ENCODE results near the gene EHMT1.
"Not testable (repeated sequence)": the region's sequence is repeated elsewhere in the genome, so short reads cannot be mapped to it uniquely, and the experiment has no call there.

Gene EHMT1

DNA sequence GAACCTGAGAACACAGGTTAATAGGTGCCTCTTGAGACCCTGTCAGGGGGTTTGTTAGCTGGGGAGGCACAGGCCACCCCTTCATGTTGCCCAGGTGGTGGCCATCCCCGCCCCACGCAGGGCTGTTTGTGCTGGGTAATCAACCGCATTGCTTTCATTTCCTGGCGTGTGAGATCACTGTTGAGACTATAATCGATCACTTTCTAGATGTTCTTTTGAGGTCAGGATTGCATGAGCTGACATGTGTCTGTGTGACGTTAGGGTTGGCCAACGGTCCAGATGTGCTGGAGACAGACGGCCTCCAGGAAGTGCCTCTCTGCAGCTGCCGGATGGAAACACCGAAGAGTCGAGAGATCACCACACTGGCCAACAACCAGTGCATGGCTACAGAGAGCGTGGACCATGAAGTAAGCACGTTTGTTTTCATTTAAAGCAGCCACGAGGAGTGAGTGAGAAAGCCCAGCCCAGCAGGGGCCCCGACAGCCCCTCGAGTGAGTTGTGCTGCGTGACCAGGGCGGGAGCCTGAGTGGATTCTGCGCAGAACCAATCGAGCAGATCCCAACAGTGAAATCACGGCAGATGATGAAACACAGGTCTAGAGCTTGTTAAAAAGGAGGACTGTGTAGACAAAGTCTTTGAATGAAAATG, 143.7 kb downstream of the EHMT1 start:
- DNase-seq: peak; percentile 66

DNA sequence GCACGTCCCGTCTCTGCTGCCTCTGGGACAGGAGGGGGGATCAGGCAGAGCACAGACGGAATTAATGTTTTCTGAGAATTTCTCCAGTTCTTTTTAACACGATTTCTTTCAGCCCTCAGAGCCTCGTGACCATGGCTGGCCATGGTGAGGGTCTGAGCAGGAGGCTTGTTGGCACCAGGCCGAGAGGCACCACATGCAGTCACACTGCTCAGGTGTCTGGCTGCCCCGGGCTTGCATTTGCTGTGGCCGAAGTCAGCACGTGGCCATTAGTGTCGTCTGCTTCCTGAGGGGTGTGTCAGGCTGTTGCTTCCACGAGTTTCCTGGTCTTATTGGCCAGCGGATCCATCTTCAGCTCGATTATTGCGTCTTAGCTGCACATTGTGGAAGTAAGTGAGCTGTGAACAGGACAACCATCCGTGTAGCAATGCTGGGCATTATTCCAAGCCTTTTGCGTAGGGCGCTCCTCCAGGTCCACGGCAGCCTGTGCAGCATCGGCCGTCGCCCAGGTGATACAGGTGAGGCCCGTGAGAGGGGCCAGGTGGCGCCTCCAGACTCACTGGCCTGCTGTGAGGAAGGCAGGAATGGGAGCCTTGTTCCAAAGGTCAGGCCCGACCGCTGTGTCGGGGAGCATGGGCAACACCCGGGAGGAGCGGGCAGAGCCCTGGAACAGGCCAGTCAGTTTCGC, 144.6 kb downstream of the EHMT1 start:
- DNase-seq: no peak

DNA sequence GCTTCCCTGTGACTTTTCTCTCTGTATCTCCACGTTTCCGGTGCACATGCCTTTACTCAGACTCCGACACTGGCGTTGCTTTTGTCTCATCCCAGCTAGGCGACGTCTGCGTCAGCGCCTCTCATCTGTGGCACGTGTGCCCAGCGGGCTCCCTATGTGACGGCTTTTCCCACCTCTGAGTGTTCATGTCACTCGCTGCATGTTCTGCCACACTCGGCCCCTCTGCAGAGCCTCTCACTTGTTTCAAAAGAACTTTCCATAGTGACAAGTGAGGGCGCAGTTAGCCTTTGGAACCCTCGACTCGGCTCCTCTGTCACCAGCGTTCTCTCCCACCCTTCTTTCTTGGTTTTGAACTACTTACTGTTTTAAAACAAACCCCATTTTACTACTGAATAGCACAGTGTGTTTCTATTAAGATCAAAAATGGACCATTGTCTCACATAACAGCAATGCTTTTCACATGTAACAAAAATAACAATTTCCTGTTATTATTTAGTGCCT, 145.4 kb downstream of the EHMT1 start:
- no peak for DNase-seq

DNA sequence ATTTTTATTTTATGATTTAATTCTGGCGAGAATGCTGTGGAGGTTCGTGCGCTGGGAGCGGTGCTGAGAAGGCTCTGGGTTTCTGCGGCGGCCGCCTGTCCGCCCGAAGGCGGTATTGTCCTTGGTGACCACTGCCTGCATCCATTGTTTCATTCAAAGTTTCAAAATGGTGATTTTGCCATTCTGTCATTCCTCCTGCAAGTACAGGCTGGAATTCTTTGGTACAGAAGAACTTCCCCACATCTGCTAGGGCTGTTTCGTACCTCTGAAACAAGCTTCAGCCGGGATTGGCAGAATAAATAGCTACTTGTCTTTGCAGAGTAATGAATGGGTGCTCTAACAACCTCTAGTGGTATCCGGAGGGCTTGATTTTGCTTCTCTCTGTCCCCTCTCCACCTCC, 146.2 kb downstream of the EHMT1 start:
- DNase-seq: no peak

DNA sequence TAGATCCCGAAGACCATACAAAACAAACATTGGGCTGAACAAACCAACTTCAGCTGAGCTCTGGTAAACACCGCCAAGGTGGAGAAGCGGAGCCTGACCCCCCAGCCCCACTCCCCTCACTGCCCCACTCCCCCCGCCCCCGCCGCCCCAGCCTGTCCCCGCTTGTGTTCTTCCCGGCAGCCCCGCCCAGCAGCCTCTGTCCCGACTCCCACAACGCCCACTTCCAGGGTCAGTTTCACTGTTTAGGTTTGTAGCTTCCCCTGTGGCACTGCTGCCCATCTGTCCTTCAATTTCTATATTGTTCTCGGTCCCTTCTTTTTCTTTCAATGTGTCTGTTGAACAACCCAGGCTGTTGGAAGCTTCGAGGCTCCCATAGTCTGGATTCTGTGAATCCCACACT, 146.7 kb downstream of the EHMT1 start:
- no peak for DNase-seq

DNA sequence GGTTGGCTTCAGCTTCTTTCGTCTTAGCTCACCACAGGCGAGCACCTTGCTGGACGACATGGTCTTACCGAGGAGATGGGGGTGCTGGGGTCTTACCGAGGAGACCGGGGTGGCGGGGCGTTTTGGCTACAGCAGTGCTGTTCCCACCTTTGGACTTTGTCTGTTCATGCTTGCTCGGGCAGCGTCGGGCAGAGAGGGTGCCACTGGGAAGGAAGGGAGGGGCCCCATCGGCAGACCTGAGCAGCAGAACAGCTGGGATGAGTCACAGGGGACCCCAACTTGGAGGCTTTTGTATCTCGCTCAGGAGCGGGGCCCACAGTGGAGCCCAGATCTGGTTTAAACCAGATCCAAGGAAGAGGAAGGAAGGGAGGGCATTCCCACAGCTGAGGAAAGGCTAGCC, 152.8 kb downstream of the EHMT1 start:
- DNase-seq: no peak

DNA sequence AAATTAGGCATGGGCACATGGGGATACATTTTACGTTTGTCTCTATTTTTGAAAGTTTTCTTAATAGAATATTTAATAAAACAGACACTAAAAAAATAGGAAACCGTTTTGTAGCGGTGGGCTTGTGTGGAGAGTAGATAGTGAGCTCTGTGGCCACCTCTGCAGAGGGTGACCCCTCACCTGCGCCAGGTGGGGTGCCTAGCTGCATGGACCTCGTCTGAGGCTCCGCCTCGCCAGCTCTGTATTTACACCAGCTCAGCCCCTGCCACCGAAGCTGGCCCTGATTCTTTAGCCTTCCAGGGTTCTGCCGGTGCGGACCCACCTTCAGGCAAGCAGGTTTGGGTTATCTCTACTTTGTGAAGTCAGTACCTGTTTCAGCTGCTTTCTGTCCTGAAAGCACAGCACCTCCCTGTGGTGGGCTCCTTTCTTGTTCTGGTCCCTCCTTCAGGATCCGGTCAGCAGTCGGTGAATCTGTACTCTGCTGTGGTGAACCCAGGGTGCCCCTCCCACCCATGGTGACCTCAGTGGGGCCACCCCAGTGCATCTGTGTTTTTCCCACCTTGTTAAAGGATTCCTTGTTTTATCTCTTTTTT, 153.6 kb downstream of the EHMT1 start:
- no peak for DNase-seq

DNA sequence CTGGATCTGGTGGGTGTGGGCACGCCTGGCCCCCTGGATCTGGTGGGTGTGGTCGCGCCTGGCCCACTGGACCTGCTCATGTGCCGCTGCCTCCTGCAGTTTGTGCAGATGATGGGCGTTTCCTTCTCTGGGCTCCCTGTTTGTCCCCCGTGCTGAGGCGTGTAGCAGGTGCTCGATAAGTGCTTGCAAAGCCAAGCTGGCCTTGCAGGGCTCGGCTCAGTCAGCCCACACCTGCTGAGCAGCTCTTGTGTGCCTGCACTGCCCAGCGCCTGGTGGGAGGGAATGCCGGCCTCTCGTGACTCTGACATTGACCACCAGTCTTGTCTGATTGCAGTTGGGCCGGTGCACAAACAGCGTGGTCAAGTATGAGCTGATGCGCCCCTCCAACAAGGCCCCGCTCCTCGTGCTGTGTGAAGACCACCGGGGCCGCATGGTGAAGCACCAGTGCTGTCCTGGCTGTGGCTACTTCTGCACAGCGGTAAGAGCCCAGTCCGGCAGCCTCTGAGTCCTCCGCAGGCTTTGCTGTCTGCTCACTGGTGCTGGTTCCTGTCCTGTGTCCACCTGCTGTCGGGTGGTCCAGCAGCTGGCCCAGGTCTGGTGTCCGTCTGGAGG, 156.1 kb downstream of the EHMT1 start:
- DNase-seq: no peak

DNA sequence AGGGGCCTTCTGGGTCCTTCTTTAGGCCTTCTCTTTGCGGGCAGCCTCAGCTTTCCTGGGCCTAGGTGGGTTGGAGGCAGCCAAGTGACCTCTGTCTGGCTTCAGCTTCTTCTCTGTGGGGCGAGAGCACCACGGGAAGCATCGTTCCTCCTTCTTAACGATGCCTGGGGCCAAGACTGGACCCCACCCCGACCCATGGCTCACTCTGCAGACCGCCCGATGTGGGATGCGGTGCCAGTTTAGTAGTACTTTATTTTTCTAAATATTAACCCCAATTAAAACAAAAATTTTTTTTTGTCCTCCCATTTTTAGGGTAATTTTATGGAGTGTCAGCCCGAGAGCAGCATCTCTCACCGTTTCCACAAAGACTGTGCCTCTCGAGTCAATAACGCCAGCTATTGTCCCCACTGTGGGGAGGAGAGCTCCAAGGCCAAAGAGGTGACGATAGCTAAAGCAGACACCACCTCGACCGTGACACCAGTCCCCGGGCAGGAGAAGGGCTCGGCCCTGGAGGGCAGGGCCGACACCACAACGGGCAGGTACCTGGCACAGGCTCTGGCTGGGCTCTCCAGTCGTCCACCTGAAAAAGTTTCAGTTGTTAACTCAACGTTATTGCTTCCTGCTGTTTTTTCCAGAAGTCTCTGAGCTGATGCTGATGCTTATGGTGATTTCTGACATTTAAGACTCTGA, 157.6 kb downstream of the EHMT1 start:
- DNase-seq: no peak

DNA sequence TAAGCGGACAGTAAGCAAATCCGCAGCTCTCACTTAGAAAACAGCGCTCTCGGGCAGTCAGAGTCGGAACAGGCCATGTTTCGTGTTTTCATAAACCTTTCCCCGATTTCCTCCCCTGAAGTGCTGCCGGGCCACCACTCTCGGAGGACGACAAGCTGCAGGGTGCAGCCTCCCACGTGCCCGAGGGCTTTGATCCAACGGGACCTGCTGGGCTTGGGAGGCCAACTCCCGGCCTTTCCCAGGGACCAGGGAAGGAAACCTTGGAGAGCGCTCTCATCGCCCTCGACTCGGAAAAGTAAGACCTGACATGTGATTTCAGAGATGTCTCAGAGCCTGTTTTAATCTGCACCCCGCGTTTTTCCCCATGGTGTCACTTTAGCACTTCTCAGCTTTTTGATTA, 159.0 kb downstream of the EHMT1 start:
- no peak for DNase-seq

DNA sequence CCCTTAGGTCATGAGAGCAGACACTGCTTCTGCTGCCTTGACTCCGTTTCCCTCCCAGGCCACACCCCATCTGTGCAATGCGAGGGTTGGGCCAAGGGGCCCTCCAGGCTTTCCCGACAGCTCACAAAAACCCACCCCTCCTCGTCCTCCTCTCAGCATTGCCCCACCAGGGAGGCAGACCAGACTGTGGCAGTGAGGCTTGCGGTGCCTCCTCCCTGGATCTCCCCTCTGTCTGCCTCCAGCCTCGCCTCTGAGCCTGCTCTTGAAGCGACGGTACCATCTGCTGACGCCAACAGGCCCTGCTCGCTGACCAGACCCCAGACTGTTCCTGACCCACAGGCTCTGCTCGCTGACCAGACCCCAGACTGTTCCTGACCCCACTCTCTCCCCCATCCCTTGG, 159.5 kb downstream of the EHMT1 start:
- no peak for DNase-seq

DNA sequence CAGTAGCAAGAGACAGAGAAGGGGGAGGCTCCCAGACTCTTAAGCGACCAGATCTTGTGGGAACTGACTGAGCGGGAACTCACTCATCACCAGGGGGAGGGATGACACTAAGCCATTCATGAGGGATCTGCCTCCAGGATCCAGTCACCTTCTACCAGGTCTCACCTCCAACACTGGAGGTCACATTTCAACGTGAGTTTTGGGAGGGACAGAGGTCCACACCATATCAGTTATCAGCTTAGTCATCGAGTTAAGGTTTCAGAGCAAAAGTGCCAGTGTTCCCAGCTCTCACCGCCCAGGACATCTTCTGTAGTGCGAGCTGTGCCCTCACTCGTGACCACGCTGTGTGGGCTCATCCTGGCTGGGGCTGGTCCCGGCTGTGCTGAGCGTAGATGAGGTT, 160.1 kb downstream of the EHMT1 start:
- DNase-seq: no peak

DNA sequence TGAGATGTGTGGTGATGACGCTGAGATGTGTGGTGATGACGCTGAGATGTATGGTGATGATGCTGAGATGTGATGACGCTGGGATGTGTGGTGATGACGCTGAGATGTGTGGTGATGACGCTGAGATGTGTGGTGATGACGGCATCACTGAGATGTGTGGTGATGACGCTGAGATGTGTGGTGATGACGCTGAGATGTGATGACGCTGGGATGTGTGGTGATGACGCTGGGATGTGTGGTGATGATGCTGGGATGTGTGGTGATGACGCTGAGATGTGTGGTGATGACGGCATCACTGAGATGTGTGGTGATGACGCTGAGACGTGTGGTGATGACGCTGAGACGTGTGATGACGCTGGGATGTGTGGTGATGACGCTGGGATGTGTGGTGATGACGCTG, 161.2 kb downstream of the EHMT1 start:
- not testable (repeated sequence) for DNase-seq

DNA sequence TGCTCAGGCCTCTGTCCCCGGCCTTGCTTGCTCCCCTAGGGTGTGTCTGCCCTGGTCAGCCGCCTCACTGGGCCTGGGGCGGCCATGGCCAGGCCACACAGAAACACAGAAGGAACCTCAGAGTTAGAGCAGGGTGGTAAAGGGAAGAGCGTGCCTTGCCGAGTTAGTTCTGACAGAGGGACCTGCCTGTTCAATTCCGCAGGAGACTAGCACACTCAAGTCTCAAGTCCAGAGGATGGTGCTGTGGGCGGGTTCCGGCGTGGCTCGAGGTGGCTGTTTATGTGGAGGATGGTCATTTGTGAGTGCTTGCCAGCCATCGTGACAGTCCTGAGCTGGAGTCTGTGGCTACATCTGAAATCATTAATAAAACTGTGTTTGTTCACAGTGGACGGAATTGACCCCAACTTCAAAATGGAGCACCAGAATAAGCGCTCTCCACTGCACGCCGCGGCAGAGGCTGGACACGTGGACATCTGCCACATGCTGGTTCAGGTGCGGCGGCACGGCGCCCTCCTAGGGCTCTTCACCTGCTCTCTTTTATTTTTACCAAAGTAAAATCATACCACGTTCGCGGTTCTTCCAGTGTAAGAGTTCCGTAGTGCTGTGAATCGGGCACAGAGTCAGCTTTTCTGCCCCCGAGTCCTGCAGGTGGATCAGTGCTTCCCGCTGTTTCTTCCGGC, 163.2 kb downstream of the EHMT1 start:
- no peak for DNase-seq

DNA sequence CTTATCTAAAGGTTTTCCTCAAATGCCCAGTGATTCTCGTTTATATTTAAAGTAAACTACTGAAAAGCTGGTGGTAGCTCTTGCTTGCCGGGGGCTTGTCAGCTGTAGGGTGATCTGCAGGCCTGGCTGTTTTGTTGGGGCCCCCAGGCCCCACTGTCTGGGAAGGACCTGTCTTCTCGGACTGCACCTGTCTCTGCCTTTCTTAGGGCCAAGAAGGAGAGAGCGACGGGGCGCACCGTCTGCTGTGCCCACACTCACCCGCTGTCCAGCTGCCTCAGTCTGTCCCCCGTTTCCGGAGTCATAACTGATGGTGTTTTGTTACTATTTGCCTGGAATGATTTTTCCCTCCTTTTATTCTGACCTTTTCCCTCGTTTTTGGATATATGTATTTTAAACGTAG, 164.7 kb downstream of the EHMT1 start:
- DNase-seq: no peak

DNA sequence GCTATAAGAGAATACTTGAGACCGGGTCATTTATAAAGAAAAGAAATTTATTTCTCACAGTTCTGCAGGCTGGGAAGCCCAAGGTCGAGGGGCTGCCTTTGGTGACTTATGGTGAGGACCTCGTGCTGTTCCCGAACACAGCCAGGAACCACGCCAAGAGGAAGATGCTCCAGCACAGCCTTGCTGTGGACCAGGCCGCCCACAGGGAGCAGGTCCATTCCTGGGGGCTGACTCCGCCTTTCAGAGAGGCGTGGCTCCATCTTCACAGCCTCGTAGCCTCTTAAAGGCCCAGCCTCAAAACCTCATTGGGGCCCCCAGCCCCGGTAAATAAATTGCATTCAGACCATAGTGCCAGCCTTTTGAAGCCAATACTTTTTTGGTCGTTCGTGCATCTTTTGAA, 165.2 kb downstream of the EHMT1 start:
- no peak for DNase-seq

DNA sequence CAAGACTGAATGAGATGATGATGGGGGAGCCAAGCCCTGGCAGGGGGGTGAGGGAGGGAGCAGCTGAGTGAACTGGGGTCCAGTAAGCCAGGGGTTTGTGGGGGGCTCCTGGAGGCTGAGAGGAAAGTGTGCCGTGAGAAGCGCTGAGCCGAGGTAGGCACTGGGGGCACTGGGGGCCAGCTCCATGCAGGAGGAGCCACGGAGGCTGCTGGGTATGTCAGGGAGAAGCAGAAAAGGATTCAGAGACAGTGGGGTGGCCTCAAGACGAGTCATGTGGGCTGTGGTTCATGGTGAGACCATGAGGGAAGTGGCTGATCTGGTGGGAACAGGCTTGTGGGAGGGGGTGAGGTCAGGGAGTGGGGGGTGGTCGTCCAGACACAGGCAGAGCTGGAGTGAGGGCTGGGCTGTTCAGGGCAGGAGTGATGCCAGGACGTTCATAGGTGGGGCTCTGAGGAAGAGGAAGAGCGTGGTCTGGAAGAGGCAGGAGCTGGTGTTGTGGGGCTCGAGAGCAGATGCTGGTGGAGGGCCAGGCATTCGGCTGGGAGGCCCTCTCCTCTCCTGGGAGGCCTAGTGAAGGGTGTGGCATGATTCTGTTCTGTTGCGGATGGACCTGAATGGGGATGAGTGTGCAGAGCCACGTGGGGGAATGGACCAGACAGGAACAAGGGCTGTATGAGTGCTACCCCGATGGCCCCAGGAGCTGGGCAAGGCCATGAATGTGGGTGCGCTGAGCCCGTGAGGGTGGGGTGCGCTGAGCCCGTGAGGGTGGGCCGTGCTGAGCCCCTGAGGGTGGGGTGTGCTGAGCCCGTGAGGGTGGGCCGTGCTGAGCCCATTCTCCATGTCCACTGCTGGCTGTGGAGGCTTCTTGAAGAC, 166.1 kb downstream of the EHMT1 start:
- DNase-seq: no peak

DNA sequence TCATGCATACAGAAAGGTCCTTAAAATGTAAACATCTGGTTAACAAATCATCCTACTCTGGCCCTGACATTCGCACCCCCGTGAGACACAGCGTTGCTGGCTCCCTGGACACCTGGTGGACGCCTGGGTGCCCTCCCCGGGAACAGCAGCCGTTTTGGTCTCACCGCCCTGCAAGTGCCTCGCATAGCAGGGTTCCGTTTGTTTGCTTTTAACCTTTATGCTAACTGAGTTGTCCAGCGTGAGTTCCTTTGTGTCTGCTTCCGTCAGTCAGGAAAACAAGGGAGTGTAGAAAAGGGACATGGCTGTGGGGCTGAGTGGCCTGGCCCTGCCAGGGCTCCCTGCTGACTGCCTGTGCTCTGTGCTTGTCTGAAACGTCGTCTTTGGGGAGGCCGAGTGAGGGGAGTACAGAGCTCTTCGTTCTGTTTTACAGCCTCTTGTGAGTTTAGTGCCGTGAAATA, 166.9 kb downstream of the EHMT1 start:
- DNase-seq: no peak

DNA sequence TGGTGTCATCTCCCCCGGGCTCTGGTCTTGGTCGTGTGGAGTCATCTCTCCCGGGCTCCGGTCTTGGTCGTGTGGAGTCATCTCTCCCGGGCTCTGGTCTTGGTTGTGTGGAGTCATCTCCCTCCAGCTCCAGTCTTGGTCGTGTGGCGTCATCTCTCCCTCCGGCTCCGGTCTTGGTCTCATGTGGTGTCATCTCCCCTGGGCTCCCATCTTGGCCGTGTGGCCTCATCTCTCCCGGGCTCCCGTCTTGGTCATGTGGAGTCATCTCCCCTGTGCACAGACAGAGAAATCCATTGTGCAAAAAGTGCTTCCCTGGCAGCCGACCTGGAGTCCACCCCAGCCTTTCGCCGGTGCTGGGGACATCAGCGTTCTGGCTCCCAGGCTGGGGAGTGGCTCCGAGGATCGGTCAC, 167.7 kb downstream of the EHMT1 start:
- peak; percentile 12 for DNase-seq

DNA sequence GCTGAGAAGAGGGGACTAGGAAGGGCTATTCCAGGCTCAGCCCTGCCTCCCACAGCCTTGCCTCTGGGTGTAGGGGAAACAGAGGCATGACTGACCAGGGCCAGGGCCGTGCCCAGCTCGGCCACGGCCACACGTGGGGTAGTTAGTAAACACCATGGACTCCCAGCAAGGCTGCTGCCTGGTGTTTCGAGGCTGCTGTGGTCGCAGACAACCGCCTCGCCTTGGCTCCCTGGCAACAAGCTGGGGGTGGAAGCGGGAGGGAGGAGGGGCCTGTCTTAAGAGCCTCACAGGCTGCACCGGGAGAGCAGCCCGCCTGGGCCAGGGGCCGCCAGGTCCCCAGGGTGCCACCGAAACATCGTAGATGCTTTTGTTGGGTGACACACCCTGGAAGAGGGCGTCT, 168.6 kb downstream of the EHMT1 start:
- DNase-seq: no peak

DNA sequence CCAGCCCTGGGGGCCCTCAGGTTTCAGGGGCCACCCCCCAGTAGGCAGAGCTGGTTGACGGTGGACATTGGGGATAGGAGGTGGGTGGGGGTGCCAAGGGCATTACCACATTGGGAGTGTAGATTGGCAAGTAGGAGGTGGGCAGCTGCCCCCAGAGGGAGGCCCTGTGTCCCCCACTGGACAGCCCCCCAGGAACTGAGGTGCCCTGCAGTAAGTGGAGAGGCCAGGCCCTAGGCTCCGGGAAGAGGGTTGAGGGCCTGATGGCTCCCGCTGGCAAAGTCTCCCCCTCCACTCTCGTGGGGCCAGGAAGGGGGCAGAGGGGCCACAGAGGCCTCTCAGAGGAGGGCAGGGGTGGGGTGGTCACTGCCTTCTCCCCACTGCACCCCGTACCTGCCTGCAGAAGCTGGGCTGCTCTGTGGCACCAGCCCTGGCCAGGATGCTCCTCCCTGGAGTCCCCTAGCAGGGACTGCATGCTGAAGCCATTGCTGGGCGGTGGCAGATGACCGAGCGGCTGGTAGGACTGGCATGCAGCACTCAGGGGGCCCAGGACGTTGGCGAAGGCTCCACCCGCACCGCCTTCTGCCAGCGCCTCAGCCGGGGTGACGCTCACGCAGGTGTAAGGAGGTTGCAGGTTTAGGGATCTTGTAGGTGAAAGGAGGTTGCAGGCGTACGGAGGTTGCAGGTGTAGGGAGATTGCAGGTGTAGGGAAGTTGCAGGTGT, 169.1 kb downstream of the EHMT1 start:
- DNase-seq: no peak
